GM18508 (cell line): ENCODE results near the gene MMGT1.
"Not testable (repeated sequence)": the region's sequence is repeated elsewhere in the genome, so short reads cannot be mapped to it uniquely, and the experiment has no call there.

ENCODE experiments used
- ATAC-seq: cut with Tn5 transposase; IDR thresholded peaks from one replicate; pipeline ENCODE4 v1.9.1; 2021; ENCODE audit warnings: moderate number of reproducible peaks; ENCODE audit not compliant: insufficient read depth, unreplicated experiment

MMGT1 gene

DNA sequence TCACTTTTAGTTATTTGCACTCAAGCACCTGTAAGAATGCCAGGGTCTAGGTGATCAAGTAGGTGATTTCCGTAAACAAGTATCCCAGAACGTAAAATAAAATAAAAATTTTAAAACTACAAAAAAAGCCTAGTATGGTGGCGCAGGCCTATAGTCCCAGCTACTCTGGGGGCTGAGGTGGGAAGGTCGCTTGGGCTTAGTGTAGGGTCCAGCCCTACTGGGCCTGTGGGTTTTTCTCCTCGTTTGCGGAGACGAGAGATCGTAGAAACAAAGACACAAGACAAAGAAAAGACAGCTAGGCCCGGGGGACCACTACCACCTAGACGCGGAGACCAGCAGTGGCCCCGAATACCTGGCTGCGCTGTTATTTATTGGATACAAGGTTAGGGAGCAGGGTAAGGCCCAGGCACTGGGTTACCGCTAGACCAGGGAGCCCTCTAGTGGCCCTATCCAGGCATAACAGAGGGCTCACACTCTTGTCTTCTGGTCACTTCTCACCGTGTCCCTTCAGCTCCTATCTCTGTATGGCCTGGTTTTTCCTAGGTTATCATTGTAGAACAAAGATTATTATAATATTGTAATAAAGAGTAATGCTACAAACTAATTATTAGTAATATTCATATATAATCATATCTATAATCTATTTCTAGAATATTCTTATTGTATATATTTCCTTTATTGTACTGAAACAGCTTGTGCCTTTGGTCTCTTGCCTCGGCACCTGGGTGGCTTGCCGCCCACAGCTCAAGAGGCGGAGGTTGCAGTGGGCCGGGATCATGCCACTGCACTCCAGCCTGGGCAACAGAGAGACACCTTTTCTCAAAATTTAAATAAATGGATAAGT lies 41.9 kb downstream of the MMGT1 start:
- ATAC-seq: no peak

DNA sequence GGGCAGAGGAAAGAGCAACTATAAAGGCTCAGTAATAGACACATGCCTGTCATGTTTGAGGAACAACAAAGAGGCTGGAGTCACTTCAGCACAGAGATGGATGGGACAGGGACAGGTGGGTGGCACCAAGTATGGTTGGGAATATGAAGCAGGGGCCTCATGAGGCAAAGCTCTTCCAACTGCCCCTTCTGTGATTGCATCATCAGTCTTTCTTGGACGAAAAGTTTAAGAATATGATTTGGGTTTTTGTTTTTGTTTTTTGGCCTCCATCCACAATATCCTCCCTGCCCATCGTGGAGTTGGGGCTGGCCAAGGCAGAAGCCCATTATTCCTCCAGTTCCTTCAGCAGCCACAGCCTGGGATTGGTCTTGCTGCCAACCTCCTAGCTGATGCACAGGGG lies 45.9 kb downstream of the MMGT1 start:
- ATAC-seq: no peak

DNA sequence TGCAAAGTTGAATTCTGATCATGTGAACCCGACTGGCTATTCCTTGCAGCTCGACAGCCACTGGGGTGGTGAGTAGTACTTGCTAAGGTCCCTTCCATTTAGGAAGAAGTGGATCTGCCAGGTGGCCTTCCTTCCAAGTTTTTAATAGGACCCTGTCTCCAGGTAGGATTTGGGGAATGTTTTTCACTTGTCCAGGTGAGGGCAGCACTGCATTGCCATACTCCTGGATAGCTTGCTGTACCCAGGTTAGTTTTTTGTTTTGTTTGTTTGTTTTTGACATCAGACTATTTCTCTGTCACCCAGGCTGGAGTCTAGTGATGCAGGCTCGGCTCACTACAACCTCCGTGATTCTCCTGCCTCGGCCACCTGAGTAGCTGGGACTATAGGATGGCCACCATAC lies 50.4 kb downstream of the MMGT1 start:
- no peak for ATAC-seq

DNA sequence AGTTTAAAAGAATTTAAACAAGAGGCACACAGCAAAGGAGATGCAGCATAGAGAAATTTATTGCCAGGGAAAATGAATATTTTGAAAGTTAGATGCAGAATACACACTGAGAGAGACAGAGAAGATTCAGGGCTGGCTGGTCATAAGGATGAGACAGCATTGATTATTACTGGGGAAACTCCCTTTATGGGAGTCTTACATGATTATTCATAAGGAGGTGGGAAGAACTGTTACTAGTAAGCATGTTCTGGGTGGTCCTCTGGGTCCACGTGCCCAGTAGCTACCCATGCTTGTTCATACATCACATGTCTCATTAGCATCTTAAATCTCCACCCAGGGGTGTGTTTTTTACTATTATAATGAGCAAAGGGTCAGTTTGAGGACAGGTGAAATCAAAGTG lies 53.3 kb downstream of the MMGT1 start:
- not testable (repeated sequence) for ATAC-seq

DNA sequence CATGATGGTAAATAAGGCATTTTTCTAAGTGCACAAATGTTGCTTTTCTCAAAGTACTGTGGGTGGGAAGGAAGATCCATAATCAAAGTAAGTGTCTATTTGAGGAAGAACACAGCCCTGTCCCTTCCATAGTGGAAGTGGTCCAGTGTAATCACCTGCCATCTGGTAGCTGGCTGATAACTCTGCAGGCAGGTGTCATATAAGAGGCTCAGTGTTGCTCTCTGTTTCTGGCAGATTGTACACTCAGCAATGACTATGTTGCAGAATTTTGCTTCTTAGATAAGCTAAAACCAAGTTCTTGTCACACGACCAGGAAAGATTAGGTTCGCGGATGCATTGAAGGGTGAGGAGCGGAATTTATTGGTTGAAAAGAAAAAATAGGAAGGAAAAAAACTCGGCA lies 59.4 kb downstream of the MMGT1 start:
- ATAC-seq: no peak
